Measurements from ENCODE around the gene SUCO.
A peak's percentile ranks its signal among the peaks of the same experiment; 100 is the strongest.

SUCO gene

GRCh38 chr1:172515927-172516326 is 17.0 kb upstream of the SUCO start:
- Histone ChIP-seq H3K4me3 (ENCODE audit: low read length, poor library complexity, severe bottlenecking) (no peak overlapping the region), H3K4me2 (ENCODE audit: low read depth, low read length, poor library complexity, severe bottlenecking) (no peak overlapping the region), H3K9me2 (replicated peaks; ENCODE audit: low read depth, low read length) (no peaks in the 10 kb centered on the region), H3K9me3 (ENCODE audit: insufficient read depth, low read depth, low read length) (no peaks in the 10 kb centered on the region), H3K27me3 (ENCODE audit: insufficient read depth, low read length, poor library complexity, severe bottlenecking) (no peaks in the 10 kb centered on the region), H3K9ac (ENCODE audit: low read depth, low read length, poor library complexity, severe bottlenecking) (no peak overlapping the region), H3K79me2 (ENCODE audit: insufficient read depth, low read length) (no peaks in the 10 kb centered on the region), H3F3A (ENCODE audit: low read depth) (no peaks in the 10 kb centered on the region), H3K36me3 (ENCODE audit: insufficient read depth, low read length) (no peaks in the 10 kb centered on the region), H4K20me1 (ENCODE audit: insufficient read depth, low read length, poor library complexity, severe bottlenecking) (no peaks in the 10 kb centered on the region), H3K4me1 (ENCODE audit: insufficient read depth, low read length, poor library complexity, severe bottlenecking) (peaks cover 28% of the 10 kb centered on the region), H2AFZ (ENCODE audit: low read length) (peak overlapping the region; percentile 70; the same call in 1 of the 2 replicates)
- TF ChIP-seq CTCF (conservative IDR thresholded peaks at IDR 0.05; ENCODE audit: low read length), result no peak
- no peak for TF ChIP-seq EZH2phosphoT487 (IDR thresholded peaks at IDR 0.05; ENCODE audit: borderline replicate concordance)

- Histone ChIP-seq H3K9ac (ENCODE audit: low read depth, low read length, poor library complexity, severe bottlenecking) (no peak overlapping the region), H3K9me3 (ENCODE audit: insufficient read depth, low read depth, low read length) (no peaks in the 10 kb centered on the region), H3F3A (ENCODE audit: low read depth) (no peaks in the 10 kb centered on the region), H4K20me1 (ENCODE audit: insufficient read depth, low read length, poor library complexity, severe bottlenecking) (no peaks in the 10 kb centered on the region), H2AFZ (ENCODE audit: low read length) (no peak overlapping the region), H3K4me3 (ENCODE audit: low read length, poor library complexity, severe bottlenecking) (no peak overlapping the region), H3K27me3 (ENCODE audit: insufficient read depth, low read length, poor library complexity, severe bottlenecking) (no peaks in the 10 kb centered on the region), H3K4me2 (ENCODE audit: low read depth, low read length, poor library complexity, severe bottlenecking) (no peak overlapping the region), H3K79me2 (ENCODE audit: insufficient read depth, low read length) (no peaks in the 10 kb centered on the region), H3K36me3 (ENCODE audit: insufficient read depth, low read length) (no peaks in the 10 kb centered on the region), H3K9me2 (replicated peaks; ENCODE audit: low read depth, low read length) (no peaks in the 10 kb centered on the region), H3K4me1 (ENCODE audit: insufficient read depth, low read length, poor library complexity, severe bottlenecking) (peaks cover 28% of the 10 kb centered on the region)
- TF ChIP-seq EZH2phosphoT487 (IDR thresholded peaks at IDR 0.05; ENCODE audit: borderline replicate concordance), result no peak
- TF ChIP-seq CTCF (conservative IDR thresholded peaks at IDR 0.05; ENCODE audit: low read length), result no peak
Observed at GRCh38 chr1:172517081-172517480, 15.9 kb upstream of the SUCO start.

GRCh38 chr1:172517545-172517944 is 15.4 kb upstream of the SUCO start:
- Histone ChIP-seq H4K20me1 (ENCODE audit: insufficient read depth, low read length, poor library complexity, severe bottlenecking) (no peaks in the 10 kb centered on the region), H3K36me3 (ENCODE audit: insufficient read depth, low read length) (no peaks in the 10 kb centered on the region), H3K9ac (ENCODE audit: low read depth, low read length, poor library complexity, severe bottlenecking) (no peak overlapping the region), H3K27me3 (ENCODE audit: insufficient read depth, low read length, poor library complexity, severe bottlenecking) (no peaks in the 10 kb centered on the region), H3F3A (ENCODE audit: low read depth) (no peaks in the 10 kb centered on the region), H3K9me2 (replicated peaks; ENCODE audit: low read depth, low read length) (no peaks in the 10 kb centered on the region), H3K9me3 (ENCODE audit: insufficient read depth, low read depth, low read length) (no peaks in the 10 kb centered on the region), H3K4me2 (ENCODE audit: low read depth, low read length, poor library complexity, severe bottlenecking) (no peak overlapping the region), H3K4me1 (ENCODE audit: insufficient read depth, low read length, poor library complexity, severe bottlenecking) (peaks cover 28% of the 10 kb centered on the region), H2AFZ (ENCODE audit: low read length) (peak overlapping the region; percentile 23; the same call in 1 of the 2 replicates), H3K4me3 (ENCODE audit: low read length, poor library complexity, severe bottlenecking) (no peak overlapping the region), H3K79me2 (ENCODE audit: insufficient read depth, low read length) (no peaks in the 10 kb centered on the region)
- TF ChIP-seq CTCF (conservative IDR thresholded peaks at IDR 0.05; ENCODE audit: low read length), result no peak
- no peak for TF ChIP-seq EZH2phosphoT487 (IDR thresholded peaks at IDR 0.05; ENCODE audit: borderline replicate concordance)
